Panc1 (cell line): ENCODE data around the gene MAML3. TPM values are rescaled to one million over a fixed set of nuclear protein-coding genes. Genes with fewer than 3 reads are reported as not detected.

Experiments
- ATAC-seq: fragments of 200-7000 bp; cut with Tn5 transposase; 2 replicates; pipeline ENCODE4 v1.9.1; 2020; ENCODE audit warnings: mild to moderate bottlenecking, moderate library complexity
- BruUV-seq: library from RNA; stranded (reverse); fragments of 400-500 nt; replicated peaks from 2 replicates; lab custom pipeline; 2021; lab: Mats Ljungman, UMichigan
- CTCF ChIA-PET: fragments of 300-600 bp; sonication (Branson Sonifier 250); formaldehyde crosslinking; loops from one replicate; lab custom pipeline; 2022; ENCODE audit warnings: antibody characterized with exemption; lab: Charles Lee
- POLR2A ChIA-PET: fragments of 300-600 bp; sonication (Branson Sonifier 250); formaldehyde crosslinking; loops from one replicate; lab custom pipeline; 2022; ENCODE audit warnings: antibody characterized with exemption; lab: Charles Lee
- DNase-seq: peaks from one replicate; pipeline ENCODE4 v3.0.0-alpha.2; 2010; ENCODE audit warnings: low read depth, low spot score
- H3K27ac ChIP-seq: 2 replicates; pipeline ENCODE4 v1.5.1; 2011; ENCODE audit warnings: mild to moderate bottlenecking, low read length, inconsistent platforms
- H3K27me3 ChIP-seq: fragments of 200-500 bp; sonication (Bioruptor generic); 2 replicates; pipeline ENCODE4 v1.6.0; 2014; ENCODE audit warnings: low read length, inconsistent platforms; ENCODE audit not compliant: control insufficient read depth, insufficient read depth
- H3K36me3 ChIP-seq: fragments of 200-500 bp; sonication (Bioruptor generic); 2 replicates; pipeline ENCODE4 v1.5.1; 2014; ENCODE audit warnings: inconsistent platforms, mild to moderate bottlenecking, low read length, moderate library complexity; ENCODE audit not compliant: control insufficient read depth, insufficient read depth
- H3K4me1 ChIP-seq: 2 replicates; pipeline ENCODE4 v1.5.1; 2011; ENCODE audit warnings: inconsistent platforms, mild to moderate bottlenecking, low read length, moderate library complexity; ENCODE audit not compliant: control insufficient read depth, insufficient read depth
- H3K4me3 ChIP-seq, 2 experiments: 2 replicates each; pipeline ENCODE4 v1.5.1; 2011 to 2012; ENCODE audit warnings: low read depth in 2 of 2, low read length in 2 of 2, mild to moderate bottlenecking in 2 of 2, inconsistent platforms in 1 of 2, moderate library complexity in 1 of 2
- H3K9me3 ChIP-seq: fragments of 200-500 bp; sonication (Bioruptor generic); 2 replicates; pipeline ENCODE4 v1.5.1; 2014; ENCODE audit warnings: low read depth, mild to moderate bottlenecking, inconsistent platforms, low read length, moderate library complexity; ENCODE audit not compliant: control insufficient read depth, insufficient read depth
- POLR2AphosphoS5 ChIP-seq: IDR thresholded peaks from 2 replicates; pipeline ENCODE4 v1.6.1; 2012; ENCODE audit warnings: mild to moderate bottlenecking, low read depth, low read length, moderate library complexity
- SIN3A ChIP-seq: IDR thresholded peaks from 2 replicates; pipeline ENCODE4 v1.6.1; 2012; ENCODE audit warnings: low read depth, mild to moderate bottlenecking, low read length, moderate library complexity, borderline replicate concordance; ENCODE audit not compliant: insufficient read depth
- TCF7L2 ChIP-seq: IDR thresholded peaks from 2 replicates; pipeline ENCODE4 v1.6.1; 2011; ENCODE audit warnings: mild to moderate bottlenecking, low read depth, low read length, inconsistent platforms
- in situ Hi-C: cut with HindIII; loops from 2 replicates; pipeline ENCODE4 v1.10.0; 2016; ENCODE audit warnings: low sequenced_read_pairs, low pct_unique_long_range_greater_than_20kb
- intact Hi-C: fragments of 100-400 bp; cut with micrococcal nuclease; formaldehyde crosslinking; loops from one replicate; pipeline ENCODE4 v1.10.0; 2022; ENCODE audit not compliant: unreplicated experiment
- total RNA-seq: library from RNA; stranded (reverse); gene quantifications from one replicate; pipeline ENCODE4 v1.2.1, GENCODE V29; 2021; ENCODE audit not compliant: unreplicated experiment
- TF ChIP-seq, protein P1 (sequence below), 2 experiments: IDR thresholded peaks; 2 replicates each; pipeline ENCODE4 v1.6.1; 2011 to 2012; ENCODE audit warnings: low read depth in 2 of 2, control low read depth in 1 of 2, low read length in 1 of 2, mild to moderate bottlenecking in 1 of 2, moderate library complexity in 1 of 2; ENCODE audit not compliant: insufficient read depth in 1 of 2
- TF ChIP-seq, protein P2 (sequence below): fragments of 450-650 bp; IDR thresholded peaks from 2 replicates; pipeline ENCODE4 v1.5.1; 2017; ENCODE audit warnings: mild to moderate bottlenecking

MAML3 gene
- total RNA-seq, 1 experiment from 2014 or later: 7.7 TPM

DNA sequence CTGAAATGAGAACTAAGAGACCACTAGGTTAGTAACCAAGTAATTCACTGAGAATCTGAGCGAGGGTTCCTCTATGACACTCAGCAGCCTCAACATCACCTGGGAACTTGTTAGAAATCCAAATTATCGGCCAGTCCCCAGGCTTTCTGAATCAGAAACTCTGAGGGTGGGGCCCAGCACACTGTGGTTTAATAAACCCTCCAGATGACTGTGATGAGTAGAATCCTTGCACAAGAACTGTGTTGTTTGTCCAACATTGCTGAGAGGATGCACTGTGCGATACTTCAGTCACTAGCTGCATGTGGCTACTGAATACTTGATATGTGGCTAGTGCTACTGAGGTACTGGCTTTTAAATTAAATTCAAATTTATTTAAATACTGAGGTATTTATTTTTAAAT, 243.9 kb downstream of the MAML3 start:
- ChIA-PET CTCF (no interaction called here), POLR2A (no interaction called here)
- ATAC-seq (no peak), DNase-seq (no peak)
- Histone ChIP-seq H3K4me1 (peaks cover 26% of the 10 kb centered on the region), H3K27ac (no peak overlapping the region), H3K4me3 (no peak overlapping the region), H3K36me3 (no peaks in the 10 kb centered on the region), H3K27me3 (no peaks in the 10 kb centered on the region), H3K9me3 (no peaks in the 10 kb centered on the region)
- intact Hi-C loops (no loop called here), in situ Hi-C loops (no loop called here)
- TF ChIP-seq, protein P1, sequence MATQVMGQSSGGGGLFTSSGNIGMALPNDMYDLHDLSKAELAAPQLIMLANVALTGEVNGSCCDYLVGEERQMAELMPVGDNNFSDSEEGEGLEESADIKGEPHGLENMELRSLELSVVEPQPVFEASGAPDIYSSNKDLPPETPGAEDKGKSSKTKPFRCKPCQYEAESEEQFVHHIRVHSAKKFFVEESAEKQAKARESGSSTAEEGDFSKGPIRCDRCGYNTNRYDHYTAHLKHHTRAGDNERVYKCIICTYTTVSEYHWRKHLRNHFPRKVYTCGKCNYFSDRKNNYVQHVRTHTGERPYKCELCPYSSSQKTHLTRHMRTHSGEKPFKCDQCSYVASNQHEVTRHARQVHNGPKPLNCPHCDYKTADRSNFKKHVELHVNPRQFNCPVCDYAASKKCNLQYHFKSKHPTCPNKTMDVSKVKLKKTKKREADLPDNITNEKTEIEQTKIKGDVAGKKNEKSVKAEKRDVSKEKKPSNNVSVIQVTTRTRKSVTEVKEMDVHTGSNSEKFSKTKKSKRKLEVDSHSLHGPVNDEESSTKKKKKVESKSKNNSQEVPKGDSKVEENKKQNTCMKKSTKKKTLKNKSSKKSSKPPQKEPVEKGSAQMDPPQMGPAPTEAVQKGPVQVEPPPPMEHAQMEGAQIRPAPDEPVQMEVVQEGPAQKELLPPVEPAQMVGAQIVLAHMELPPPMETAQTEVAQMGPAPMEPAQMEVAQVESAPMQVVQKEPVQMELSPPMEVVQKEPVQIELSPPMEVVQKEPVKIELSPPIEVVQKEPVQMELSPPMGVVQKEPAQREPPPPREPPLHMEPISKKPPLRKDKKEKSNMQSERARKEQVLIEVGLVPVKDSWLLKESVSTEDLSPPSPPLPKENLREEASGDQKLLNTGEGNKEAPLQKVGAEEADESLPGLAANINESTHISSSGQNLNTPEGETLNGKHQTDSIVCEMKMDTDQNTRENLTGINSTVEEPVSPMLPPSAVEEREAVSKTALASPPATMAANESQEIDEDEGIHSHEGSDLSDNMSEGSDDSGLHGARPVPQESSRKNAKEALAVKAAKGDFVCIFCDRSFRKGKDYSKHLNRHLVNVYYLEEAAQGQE (IDR thresholded peaks at IDR 0.05; ENCODE audit: insufficient read depth in 1 of 2, low read depth in 2 of 2, low read length in 1 of 2): no peak
- TF ChIP-seq TCF7L2 (no peak), SIN3A (no peak), POLR2AphosphoS5 (no peak)
- TF ChIP-seq, protein P2, sequence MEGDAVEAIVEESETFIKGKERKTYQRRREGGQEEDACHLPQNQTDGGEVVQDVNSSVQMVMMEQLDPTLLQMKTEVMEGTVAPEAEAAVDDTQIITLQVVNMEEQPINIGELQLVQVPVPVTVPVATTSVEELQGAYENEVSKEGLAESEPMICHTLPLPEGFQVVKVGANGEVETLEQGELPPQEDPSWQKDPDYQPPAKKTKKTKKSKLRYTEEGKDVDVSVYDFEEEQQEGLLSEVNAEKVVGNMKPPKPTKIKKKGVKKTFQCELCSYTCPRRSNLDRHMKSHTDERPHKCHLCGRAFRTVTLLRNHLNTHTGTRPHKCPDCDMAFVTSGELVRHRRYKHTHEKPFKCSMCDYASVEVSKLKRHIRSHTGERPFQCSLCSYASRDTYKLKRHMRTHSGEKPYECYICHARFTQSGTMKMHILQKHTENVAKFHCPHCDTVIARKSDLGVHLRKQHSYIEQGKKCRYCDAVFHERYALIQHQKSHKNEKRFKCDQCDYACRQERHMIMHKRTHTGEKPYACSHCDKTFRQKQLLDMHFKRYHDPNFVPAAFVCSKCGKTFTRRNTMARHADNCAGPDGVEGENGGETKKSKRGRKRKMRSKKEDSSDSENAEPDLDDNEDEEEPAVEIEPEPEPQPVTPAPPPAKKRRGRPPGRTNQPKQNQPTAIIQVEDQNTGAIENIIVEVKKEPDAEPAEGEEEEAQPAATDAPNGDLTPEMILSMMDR: no peak
- no TSS peak for BruUV-seq

DNA sequence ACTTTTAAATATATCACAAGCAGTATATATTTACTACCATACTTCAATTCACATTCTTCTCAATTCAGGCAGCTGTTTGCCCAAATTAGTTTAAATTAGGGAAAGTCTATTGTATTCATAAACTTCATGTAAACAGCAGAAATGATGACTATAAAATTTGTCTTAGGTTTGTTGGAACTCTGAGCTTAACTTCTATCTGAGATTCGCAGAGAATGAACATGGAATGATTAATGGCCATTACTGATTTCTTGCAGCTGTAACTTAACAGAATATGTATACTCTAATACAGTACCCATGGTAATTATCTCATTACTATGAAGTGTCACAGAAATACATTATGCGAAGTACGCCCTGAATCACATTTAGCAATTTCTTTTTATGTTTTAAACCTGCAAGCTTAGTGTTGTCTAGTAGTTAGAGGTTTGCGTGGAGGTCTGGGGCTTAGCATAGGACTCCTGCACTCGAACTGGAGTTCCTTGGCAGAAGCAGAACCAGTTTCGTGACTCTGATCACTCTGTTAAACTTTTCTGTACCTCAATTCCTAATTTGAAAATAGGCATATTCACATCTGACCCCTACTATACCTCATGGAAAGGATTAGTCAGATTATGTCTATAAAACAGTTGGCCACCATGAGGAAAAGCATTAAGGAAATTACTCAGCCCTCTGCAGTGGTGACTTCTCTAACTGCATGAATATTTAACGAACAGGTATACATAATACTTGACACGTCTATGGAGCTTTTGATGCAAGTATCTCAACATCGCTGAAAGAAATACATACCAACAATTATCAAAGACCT, 245.1 kb downstream of the MAML3 start:
- no TSS peak for BruUV-seq
- CTCF ChIA-PET: no interaction called here
- H3K4me3 ChIP-seq: no peak overlapping the region
- H3K9me3 ChIP-seq: no peaks in the 10 kb centered on the region
- no peak overlapping the region for H3K27ac ChIP-seq
- intact Hi-C loops: no loop called here
- DNase-seq (no peak), ATAC-seq (no peak)
- TF ChIP-seq, protein P2: no peak
- TF ChIP-seq POLR2AphosphoS5 (no peak), TCF7L2 (no peak), SIN3A (no peak)
- TF ChIP-seq, protein P1 (IDR thresholded peaks at IDR 0.05; ENCODE audit: insufficient read depth in 1 of 2, low read depth in 2 of 2, low read length in 1 of 2): no peak
- in situ Hi-C loops: no loop called here
- no peaks in the 10 kb centered on the region for H3K27me3 ChIP-seq
- no peaks in the 10 kb centered on the region for H3K36me3 ChIP-seq
- POLR2A ChIA-PET: interaction anchor here (0.5 kb wide), 1 partner anchor 17 kb away, joined by 3 read pairs; no protein-coding TSS in a partner anchor
- H3K4me1 ChIP-seq: peaks cover 16% of the 10 kb centered on the region
